Kidney (tissue), 14 donors: Measurements from ENCODE around the gene TMEM269. TPM values are rescaled to one million over a fixed set of nuclear protein-coding genes. Genes with fewer than 3 reads are reported as not detected.

Source experiments
- DNase-seq, 5 donors: peaks; one replicate each; pipeline ENCODE4 v3.0.0-alpha.2; 2013 to 2020
- FAIRE-seq: peaks from 2 replicates; lab custom pipeline; 2012; peaks lifted over from hg19 to GRCh38; lab: Jason Lieb, UNC
- H3K27ac ChIP-seq, 2 donors: one replicate each; pipeline ENCODE4 v1.7.0; 2013; ENCODE audit warnings: low read depth in 2 of 2, low read length in 2 of 2, inconsistent platforms in 1 of 2
- H3K27me3 ChIP-seq: one replicate; pipeline ENCODE4 v1.7.1; 2013; ENCODE audit warnings: low read length, inconsistent platforms; ENCODE audit not compliant: control insufficient read depth, insufficient read depth
- H3K36me3 ChIP-seq, 3 donors: one replicate each; pipeline versions ENCODE4 v1.7.0 to v1.7.1; 2013; ENCODE audit warnings: low read length in 3 of 3, control low read depth in 1 of 3, inconsistent platforms in 1 of 3; ENCODE audit not compliant: insufficient read depth in 3 of 3, control insufficient read depth in 2 of 3
- H3K4me1 ChIP-seq, 3 donors: one replicate each; pipeline versions ENCODE4 v1.7.0 to v1.7.1; 2013; ENCODE audit warnings: low read length in 3 of 3, inconsistent platforms in 1 of 3, low read depth in 1 of 3; ENCODE audit not compliant: control insufficient read depth in 2 of 3, insufficient read depth in 2 of 3
- H3K4me3 ChIP-seq, 3 donors: one replicate each; pipeline versions ENCODE4 v1.7.0 to v1.8.1; 2013; ENCODE audit warnings: low read length in 3 of 3, control low read depth in 1 of 3, inconsistent platforms in 1 of 3
- H3K9ac ChIP-seq, 3 donors: one replicate each; pipeline versions ENCODE4 v1.7.0 to v1.7.1; 2013; ENCODE audit warnings: low read length in 3 of 3, control low read depth in 1 of 3, inconsistent platforms in 1 of 3
- H3K9me3 ChIP-seq, 3 donors: one replicate each; pipeline versions ENCODE4 v1.7.0 to v1.7.1; 2013; ENCODE audit warnings: low read length in 3 of 3, control low read depth in 1 of 3, inconsistent platforms in 1 of 3; ENCODE audit not compliant: control insufficient read depth in 2 of 3, insufficient read depth in 1 of 3
- intact Hi-C: fragments of 100-400 bp; cut with DNase I; formaldehyde crosslinking; loops from one replicate; pipeline ENCODE4 v1.11.1; 2022
- polyA plus RNA-seq: library from polyadenylated mRNA; stranded (reverse); fragments of 350-450 nt; fragmentation: Illumina TruSeq; extraction: RNeasy Lipid Tissue Mini Kit (QIAGEN cat#74804); gene quantifications from one replicate; pipeline ENCODE4 v1.2.3, GENCODE V29; 2014; ENCODE audit warnings: low read depth, low replicate concordance; ENCODE audit not compliant: insufficient read depth
- total RNA-seq: library from RNA; stranded (reverse); fragmentation: NEBNext Ultra II Directional; extraction: Animal tissue kit (Norgen Biotek cat#: 25700); gene quantifications from one replicate; pipeline ENCODE4 v1.2.1, GENCODE V29; 2021
- TF ChIP-seq, protein P1 (sequence below): IDR thresholded peaks from 3 replicates; pipeline ENCODE4 v1.5.1; 2012; ENCODE audit warnings: mild to moderate bottlenecking, moderate library complexity, borderline replicate concordance; ENCODE audit not compliant: insufficient read depth; ENCODE audit errors: extremely low read depth
- donor health status: control.
- donor health status: control.
- donor health status: control.
- donor health status: control.
- donor health status: control.
- donor health status: DM: yes; HTN: yes; CAD: no.
- donor health status: Normal renal cell carcinoma (clear cell type).

The TMEM269 gene
- total and polyA plus RNA-seq, 2 donors from 2014 or later = 0.22 TPM; not detected in 1

DNA sequence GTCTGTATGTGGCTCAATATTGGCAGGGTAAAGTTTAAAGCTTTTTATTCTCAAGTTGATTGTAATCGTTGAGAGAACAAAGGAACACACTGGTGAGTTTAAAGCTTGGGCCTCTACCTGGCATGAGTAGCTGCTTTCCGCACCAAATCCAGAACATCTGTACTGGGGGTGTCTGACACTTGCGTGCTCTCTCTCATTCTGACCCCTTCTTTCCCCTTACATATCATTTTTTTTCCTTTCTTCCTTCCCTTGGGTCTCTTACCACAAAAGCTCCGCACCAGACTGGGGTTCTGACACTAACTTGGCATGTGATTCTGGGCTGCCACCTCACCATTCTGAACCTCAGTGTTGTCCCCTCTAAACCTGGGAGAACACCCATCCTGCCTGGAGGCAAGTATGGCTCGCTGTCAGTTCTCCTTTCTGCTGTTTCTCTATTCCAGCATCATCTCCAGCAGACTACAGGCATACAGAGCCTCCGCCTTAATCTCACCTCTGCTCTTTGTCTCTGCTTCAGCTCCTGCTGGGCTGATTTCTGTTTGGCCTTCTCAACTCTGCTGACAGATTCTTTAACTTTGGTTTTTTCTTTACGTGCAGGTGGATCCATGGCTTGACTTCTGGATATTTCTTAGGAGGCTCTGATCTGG is 31.3 kb downstream of the TMEM269 start:
- intact Hi-C loops = no loop called here
- FAIRE-seq = no peak
- H3K27me3 ChIP-seq = no peaks in the 10 kb centered on the region
- peaks cover 0 to 15% (median 10%) of the 10 kb centered on the region in 3 donors for H3K4me1 ChIP-seq
- peak overlapping the region in 1 of 2 donors; percentile 61 for H3K27ac ChIP-seq
- no peaks in the 10 kb centered on the region for H3K9me3 ChIP-seq
- H3K36me3 ChIP-seq = peaks cover 0 to 2% (median 0%) of the 10 kb centered on the region in 3 donors
- DNase-seq = peak in 2 of 5 donors; percentile 10 to 45
- TF ChIP-seq, protein P1, sequence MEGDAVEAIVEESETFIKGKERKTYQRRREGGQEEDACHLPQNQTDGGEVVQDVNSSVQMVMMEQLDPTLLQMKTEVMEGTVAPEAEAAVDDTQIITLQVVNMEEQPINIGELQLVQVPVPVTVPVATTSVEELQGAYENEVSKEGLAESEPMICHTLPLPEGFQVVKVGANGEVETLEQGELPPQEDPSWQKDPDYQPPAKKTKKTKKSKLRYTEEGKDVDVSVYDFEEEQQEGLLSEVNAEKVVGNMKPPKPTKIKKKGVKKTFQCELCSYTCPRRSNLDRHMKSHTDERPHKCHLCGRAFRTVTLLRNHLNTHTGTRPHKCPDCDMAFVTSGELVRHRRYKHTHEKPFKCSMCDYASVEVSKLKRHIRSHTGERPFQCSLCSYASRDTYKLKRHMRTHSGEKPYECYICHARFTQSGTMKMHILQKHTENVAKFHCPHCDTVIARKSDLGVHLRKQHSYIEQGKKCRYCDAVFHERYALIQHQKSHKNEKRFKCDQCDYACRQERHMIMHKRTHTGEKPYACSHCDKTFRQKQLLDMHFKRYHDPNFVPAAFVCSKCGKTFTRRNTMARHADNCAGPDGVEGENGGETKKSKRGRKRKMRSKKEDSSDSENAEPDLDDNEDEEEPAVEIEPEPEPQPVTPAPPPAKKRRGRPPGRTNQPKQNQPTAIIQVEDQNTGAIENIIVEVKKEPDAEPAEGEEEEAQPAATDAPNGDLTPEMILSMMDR = no peak
- peak overlapping the region; percentile 69 to 81 (median 81) for H3K4me3 ChIP-seq
- H3K9ac ChIP-seq = peak overlapping the region in 2 of 3 donors; percentile 59 to 66

DNA sequence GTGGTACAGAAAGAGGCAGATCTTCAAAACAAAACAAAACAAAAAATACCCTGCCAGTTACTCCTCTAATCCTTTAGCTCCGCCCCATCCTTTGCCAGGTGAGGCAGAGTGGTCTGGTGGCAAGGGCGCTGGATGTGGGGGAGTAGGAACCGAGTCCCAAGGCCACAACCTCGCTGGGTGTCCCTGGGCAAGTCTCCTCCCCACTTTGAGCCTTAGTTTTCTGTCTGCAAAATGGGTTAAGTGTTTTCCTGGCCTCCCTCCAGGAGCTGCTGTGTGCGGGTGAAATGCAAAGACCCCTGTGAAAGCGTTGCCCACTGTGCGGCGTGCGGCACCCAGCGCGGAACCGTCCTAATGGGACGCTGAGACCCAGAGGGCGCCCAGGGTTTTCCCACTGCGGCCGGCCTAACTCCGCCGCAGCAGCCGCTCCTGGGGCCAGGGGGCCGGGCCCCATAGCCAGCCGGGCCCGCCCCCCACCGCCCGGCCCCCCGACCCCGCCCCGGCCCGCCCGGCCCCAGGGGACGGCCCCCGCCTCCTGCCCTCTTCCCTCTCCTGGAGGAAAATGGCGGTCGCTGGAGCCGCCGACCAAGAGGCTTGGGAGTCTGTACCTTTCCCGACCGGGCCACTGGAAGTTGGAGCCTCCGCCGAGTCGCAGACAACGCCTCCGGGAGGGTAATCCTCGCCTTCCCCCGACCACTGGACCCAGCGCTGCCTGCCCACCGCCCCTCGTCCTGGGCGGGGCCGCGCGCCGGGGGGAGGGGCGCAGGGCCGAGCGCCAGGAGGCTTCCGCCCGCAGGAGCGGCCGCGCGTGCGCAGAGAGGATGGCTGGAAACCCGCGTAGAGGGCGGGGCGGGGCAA is 32.0 kb downstream of the TMEM269 start, which contains the start of the genes ERMAP and SVBP:
Gene ERMAP, plus strand, starts transcription at position 538 of the 855 bp plus-strand sequence. CDS start 13,327 bp downstream, outside the sequence.
Gene SVBP, minus strand, starts transcription at position 813 of the 855 bp plus-strand sequence. CDS start 853 bp downstream, outside the sequence.
- Histone ChIP-seq H3K4me1 (peaks cover 0 to 15% (median 10%) of the 10 kb centered on the region in 3 donors), H3K4me3 (peak within 1 kb of the TSS; percentile 81 to 86 (median 81)), H3K27ac (peak within 1 kb of the TSS; percentile 98 to 99), H3K9me3 (no peaks in the 10 kb centered on the region), H3K9ac (peak within 1 kb of the TSS; percentile 66 to 73 (median 68)), H3K36me3 (peaks cover 0 to 2% (median 0%) of the 10 kb centered on the region in 3 donors), H3K27me3 (no peaks in the 10 kb centered on the region)
- intact Hi-C loops = no loop called here
- FAIRE-seq (no peak), DNase-seq (peak; percentile 95 to 97 (median 96))
- TF ChIP-seq, protein P1 = no peak

DNA sequence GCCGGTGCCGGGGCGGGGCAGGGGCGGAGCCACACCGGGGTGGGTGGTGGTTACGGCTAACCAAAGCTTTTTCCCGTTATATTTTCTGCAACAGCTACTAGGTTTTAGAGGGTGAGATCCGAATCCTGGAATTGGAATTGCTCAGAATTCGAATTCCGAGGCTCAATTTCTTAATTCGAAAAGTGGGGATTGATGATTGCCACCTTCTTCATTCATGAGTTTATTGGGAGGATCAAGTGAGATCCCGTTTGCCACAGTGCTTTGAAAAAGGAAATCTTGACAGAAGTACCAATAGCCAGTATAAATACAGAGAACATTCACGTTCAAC is 32.6 kb downstream of the TMEM269 start:
- intact Hi-C loops = no loop called here
- Histone ChIP-seq H3K27ac (no peak overlapping the region), H3K4me3 (peak overlapping the region; percentile 49 to 86 (median 81)), H3K9me3 (no peaks in the 10 kb centered on the region), H3K4me1 (peaks cover 0 to 18% (median 11%) of the 10 kb centered on the region in 3 donors), H3K36me3 (peaks cover 0 to 2% (median 0%) of the 10 kb centered on the region in 3 donors), H3K9ac (peak overlapping the region; percentile 14 to 73 (median 68)), H3K27me3 (no peaks in the 10 kb centered on the region)
- no peak for FAIRE-seq
- DNase-seq = no peak
- TF ChIP-seq, protein P1 = no peak
